ENCODE measurements around the gene TSHR.
"Not testable (repeated sequence)": the region's sequence is repeated elsewhere in the genome, so short reads cannot be mapped to it uniquely, and the experiment has no call there.

TSHR gene

DNA sequence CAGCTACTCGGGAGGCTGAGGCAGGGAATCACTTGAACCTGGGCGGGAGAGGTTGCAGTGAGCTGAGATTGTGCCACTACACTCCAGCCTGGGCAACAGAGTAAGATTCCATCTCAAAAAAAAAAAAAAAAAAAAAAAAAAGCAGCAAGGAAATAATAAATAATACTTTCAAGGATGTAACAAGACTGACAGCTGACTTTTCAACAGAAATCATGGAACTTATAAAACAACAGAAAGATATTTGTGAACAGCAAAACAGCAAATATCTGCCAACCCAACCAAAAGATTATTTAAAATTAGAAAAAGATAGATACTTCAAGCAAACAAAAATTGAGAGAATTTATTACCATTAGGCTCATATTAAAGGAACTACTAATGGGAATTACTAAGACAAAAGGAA is 115.1 kb downstream of the TSHR start:
- no peak for DNase-seq (ENCODE audit: low read depth)

DNA sequence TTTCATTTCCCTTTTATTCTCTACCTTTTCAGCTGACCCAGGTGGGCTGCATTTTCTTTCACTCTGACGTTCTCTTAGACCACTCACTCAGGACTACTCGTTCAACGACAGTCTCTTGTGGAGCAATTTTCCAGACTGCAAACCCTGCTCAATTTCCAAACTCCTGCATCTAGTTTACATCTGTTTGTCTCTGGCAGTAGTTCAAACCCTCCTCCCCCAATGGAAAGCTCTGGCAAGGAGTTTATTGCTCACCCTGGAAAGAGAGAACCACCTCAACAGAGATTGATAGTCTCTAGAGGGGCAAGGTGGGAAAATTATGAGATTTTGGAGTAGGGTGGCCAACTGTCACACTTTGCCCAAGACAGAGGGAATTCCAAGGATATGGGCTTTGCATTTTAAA is 130.2 kb downstream of the TSHR start:
- DNase-seq (ENCODE audit: low read depth) = no peak

GRCh38 chr14:81087230-81087629 is 131.8 kb downstream of the TSHR start:
- DNase-seq (ENCODE audit: low read depth) = no peak

DNA sequence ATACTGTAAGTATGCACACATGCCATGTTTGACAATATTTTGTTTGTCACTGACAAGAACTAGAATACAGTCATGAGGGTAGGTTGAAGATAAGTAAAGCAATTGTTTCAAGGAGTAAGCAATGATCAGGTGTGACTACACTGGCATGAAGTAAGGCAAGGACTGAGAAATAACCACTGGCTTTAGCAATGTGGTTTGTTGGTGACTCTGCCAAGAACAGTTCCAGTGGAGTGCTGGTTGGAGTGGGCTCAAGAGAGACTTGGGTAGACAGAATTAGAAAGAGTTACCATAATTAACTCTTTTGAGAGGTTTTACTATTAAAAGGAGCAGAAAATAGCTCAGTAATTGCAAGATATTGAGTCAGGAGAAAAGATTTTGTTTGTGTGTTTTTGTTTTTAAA is 135.7 kb downstream of the TSHR start:
- DNase-seq (ENCODE audit: low read depth) = no peak

GRCh38 chr14:81091660-81092059 is 136.2 kb downstream of the TSHR start:
- DNase-seq (ENCODE audit: low read depth) = no peak

DNA sequence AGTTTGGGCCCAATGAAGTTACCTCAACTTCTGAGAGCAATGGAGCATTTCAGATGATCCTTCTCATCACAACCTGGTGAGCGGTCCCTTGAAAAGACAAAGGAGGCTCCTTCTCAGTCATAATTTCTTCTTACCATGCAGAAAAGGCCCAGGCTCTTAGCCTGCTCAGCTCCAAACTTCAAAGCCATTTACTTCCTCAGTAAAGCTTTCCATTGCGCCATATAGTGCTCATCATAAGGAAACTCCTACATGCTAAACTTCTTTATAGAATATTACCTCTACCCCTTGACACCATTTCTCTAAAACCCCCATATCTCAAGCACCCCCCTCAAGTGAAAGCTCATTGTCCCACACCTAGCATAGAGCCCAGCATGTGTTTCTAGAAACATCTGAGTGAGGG is 138.2 kb downstream of the TSHR start:
- DNase-seq (ENCODE audit: low read depth) = no peak

DNA sequence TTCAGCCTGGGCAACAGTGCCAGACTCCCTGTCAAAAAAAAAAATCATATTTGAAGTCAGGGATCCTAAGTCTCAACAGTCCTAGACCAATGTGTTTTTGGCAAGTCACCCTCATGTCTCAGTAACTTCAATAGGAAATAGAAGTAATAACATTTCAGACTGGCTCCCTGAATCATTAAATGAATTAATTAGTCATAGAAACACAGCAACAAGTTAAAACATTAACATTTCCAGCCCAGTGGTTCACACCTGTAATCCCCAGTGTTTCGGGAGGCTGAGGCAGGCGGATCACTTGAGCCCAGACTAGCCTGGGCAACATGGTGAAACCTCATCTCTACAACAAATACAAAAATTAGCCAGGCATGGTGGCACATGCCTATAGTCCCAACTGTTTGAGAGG is 140.1 kb downstream of the TSHR start:
- no peak for DNase-seq (ENCODE audit: low read depth)

- no peak for DNase-seq (ENCODE audit: low read depth)
Measured at GRCh38 chr14:81096656-81097055, 141.2 kb downstream of the TSHR start.

DNA sequence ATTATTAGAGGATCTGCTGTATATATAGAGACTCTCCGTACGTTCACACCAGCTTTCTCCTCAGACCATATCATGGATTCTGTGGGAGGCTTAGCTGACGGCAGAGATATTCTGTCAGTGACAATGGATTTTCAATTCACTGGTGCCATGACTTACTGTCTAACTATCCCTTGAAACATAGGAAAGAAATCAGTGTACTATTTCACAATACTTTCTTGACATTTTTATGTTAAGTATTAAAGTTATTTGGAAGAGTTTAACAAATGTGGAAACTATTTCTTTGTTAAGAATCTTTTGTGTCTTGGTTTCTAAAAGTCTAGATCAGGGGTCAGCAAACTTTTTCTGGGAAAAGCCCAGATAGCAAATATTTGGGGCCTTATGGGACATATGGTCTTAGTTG is 146.8 kb downstream of the TSHR start:
- no peak for DNase-seq (ENCODE audit: low read depth)

DNA sequence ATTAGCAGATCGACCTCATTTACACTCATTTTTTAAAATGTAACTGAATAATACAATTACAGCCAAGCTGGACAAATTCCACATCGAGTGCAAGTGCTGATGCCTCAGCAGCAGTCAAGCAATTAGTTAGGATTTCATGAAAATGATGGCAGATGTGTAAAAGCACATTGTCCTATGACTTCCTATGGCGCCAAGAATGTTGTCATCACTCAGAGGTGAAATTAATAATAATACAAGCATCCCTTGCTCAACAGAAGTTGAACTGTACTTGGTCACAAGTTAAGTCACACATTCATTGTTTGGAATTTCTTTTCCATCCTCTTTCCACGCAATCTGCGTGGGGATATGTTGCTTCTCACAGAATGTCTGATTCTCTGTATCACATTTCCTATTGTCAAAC is 148.0 kb downstream of the TSHR start:
- no peak for DNase-seq (ENCODE audit: low read depth)

DNA sequence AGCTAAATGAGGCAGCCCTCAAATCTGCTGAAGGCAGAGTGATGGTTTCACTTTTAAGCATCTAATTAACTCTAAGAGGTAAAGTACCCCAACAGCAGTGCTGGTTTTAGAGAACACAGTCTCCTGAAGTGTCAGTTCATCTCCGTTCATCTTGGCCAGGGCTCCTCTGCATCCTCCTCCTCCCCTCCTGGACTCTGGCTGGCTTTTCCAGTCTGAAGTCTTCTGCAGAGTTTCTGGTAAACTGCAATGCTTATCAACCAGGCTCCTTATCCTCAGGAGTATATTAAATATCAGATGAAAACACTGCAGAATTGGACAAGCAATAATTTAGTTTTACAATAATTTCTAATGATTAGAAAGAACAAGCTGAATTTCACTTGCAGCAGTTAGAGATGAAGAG is 150.0 kb downstream of the TSHR start:
- DNase-seq (ENCODE audit: low read depth) = no peak

GRCh38 chr14:81105961-81106360 is 150.5 kb downstream of the TSHR start:
- no peak for DNase-seq (ENCODE audit: low read depth)

DNA sequence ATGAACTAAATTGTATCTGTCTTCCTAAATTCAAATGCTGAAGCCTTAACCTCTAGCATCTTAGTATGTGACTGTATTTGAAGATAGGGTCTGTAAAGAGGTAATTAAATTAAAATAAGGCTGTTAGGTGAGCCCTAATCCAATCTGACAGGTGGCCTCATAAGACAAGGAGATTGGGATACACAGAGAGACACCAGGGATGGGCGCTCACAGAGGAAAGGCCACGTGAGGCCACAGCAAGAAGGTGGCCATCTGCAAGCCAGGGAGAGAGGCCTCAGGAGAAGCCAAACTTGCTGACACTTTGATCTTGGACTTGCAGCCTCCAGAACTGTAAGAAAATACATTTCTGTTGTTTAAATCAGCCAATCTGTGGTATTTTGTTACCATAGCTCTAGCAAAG is 154.8 kb downstream of the TSHR start:
- DNase-seq (ENCODE audit: low read depth) = no peak

DNA sequence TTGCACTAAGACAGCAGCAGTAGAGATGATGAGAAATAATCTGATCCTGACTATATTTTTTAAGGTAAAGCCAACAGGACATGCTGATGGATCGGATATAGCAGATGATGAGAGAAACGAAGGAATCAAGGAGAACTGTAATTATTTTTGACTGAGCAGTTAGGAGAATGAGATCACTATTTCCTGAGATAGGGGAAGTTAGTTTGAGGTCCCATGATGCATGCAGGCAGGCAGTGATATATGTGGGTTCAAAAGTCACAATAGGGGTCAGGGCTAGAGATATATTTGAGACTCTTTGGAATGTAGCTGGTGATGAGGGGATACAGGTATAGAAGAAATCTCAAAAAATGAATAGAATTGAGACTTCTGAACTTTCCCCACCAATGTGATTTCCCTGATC is 157.8 kb downstream of the TSHR start:
- no peak for DNase-seq (ENCODE audit: low read depth)

GRCh38 chr14:81113945-81114820 is 158.8 kb downstream of the TSHR start:
- not testable (repeated sequence) for DNase-seq (ENCODE audit: low read depth)

DNA sequence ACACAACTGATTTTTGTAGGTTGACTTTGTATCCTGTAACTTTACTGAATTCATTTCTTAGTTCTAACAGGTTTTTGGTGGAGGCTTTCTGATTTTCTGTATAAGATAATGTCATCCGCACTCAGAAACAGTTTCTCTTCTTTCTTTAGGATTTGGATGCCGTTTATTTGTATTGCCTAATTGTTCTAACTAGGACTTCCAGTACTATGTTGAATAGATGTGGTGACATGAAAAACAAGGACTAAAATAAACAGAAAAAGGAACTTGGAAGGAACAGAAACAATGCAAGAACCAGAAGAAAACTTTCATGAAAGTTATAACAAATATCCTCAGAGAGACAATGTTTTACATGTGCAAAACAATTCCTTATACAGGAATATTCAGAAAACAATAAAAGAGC is 165.1 kb downstream of the TSHR start:
- DNase-seq (ENCODE audit: low read depth) = no peak

DNA sequence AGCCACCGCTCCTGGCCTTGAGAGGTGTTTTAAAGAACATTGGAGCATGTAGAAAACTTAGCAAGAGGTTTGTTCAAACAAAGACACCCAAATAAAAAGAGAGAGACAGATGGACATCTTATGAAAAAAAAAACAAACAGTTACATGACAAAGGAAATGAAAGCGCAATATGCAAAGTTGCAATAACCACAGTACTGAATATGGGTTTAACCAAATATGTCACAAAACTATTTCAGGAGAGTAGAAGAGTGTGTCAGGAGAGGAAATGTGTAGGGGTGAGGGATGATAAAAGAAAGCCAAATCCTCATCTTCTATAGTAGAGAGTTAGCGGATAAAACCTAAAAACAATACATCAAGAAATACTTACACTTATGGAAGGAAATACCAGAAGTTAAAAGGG is 166.9 kb downstream of the TSHR start:
- DNase-seq (ENCODE audit: low read depth) = no peak

DNA sequence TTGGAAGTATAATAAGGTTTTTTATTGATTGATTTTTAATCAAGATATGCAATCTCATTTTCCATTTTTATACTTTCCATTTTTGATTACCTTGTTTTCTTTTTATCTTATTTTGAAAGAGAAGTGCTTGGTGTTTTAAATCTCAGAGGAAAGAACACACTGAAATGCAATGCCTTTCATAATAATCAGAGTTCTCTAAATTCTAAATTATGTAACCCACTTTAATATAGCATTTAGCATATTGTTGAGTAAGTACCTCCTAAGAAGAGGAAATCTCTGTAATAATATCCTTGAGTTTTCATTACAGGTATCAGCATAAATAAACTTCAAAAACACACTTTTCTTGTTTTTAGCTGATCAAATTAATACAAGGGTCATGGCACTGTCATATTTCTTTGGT is 168.4 kb downstream of the TSHR start:
- DNase-seq (ENCODE audit: low read depth) = no peak

GRCh38 chr14:81125536-81125935 is 170.1 kb downstream of the TSHR start:
- no peak for DNase-seq (ENCODE audit: low read depth)

GRCh38 chr14:81127785-81128184 is 172.4 kb downstream of the TSHR start:
- no peak for DNase-seq (ENCODE audit: low read depth)

DNA sequence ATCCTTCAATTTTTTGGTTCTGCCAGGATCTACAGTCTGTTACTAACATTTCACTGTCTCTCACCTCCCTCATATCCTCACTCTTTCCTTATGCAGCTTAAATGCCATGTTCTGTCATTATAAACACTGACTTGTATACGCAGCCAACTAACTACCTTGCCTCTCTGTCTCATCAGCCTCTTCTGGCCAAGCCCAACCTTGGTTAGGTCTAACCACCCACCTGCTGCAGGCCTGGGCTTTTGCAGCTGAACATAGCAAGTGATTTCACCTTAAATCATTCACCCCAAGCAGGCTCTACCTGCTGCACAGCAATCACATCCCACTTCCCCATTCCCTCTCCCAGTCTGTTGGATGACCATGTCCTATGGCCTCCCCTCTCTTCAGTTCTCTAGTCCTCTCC is 173.8 kb downstream of the TSHR start:
- DNase-seq (ENCODE audit: low read depth) = no peak

DNA sequence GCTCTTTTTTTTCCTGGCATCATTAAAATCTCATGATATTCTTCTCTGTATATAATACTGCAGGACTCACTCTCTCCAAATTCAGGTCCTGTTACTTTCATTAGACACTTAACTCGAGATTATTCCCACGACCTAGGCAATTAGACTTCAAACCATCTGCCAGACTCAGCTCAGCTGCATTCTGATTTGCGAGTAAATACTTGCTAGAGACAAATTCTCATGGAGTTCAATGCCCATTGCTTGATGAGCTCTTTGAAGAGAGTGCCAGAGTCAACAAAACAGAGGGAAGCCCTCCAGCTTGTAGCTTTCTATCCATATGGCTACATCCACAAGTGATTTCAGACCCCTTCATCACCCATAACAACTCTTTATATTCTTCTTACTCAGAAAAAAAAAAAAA is 177.0 kb downstream of the TSHR start:
- DNase-seq (ENCODE audit: low read depth) = no peak

GRCh38 chr14:81133400-81133799 is 178.0 kb downstream of the TSHR start:
- DNase-seq (ENCODE audit: low read depth) = no peak

- DNase-seq (ENCODE audit: low read depth) = no peak
Measured at GRCh38 chr14:81137316-81137715, 181.9 kb downstream of the TSHR start.

Data from stimulated activated CD8-positive, alpha-beta memory T cell treated with anti-CD3 and anti-CD28 coated beads, Interleukin-4, amount 100 ng/mL, for 24 hours (primary cell).